HG03342 (cell line): ENCODE data around the gene OGG1.

ENCODE experiments used
- ATAC-seq: cut with Tn5 transposase; IDR thresholded peaks from one replicate; pipeline ENCODE4 v1.9.1; 2021; ENCODE audit warnings: mild to moderate bottlenecking, moderate library complexity; ENCODE audit not compliant: unreplicated experiment

Gene OGG1

GRCh38 chr3:9727041-9727595 lies 22.6 kb upstream of the OGG1 start:
- ATAC-seq, result peak; percentile 22

GRCh38 chr3:9727743-9728142 lies 22.0 kb upstream of the OGG1 start:
- ATAC-seq, result no peak

GRCh38 chr3:9729419-9729818 lies 20.3 kb upstream of the OGG1 start:
- no peak for ATAC-seq

GRCh38 chr3:9730657-9731205 lies 19.0 kb upstream of the OGG1 start:
- ATAC-seq, result peak; percentile 37

GRCh38 chr3:9731206-9732079 lies 18.3 kb upstream of the OGG1 start, which contains the start of gene BRPF1:
BRPF1 (plus strand) TSS chr3:9731735; CDS start chr3:9734141, 2,406 bp downstream.
- ATAC-seq, result peak; percentile 92

GRCh38 chr3:9732080-9732739 lies 17.5 kb upstream of the OGG1 start:
- peak; percentile 3 for ATAC-seq

GRCh38 chr3:9732740-9733115 lies 17.0 kb upstream of the OGG1 start:
- ATAC-seq, result no peak

GRCh38 chr3:9736831-9737230 lies 12.9 kb upstream of the OGG1 start:
- no peak for ATAC-seq

- no peak for ATAC-seq
Observed at GRCh38 chr3:9739181-9739580, 10.6 kb upstream of the OGG1 start.

- ATAC-seq, result no peak
Observed at GRCh38 chr3:9742560-9742959, 7.2 kb upstream of the OGG1 start.

GRCh38 chr3:9743548-9743947 lies 6.2 kb upstream of the OGG1 start:
- ATAC-seq, result no peak

GRCh38 chr3:9744162-9744561 lies 5.6 kb upstream of the OGG1 start:
- no peak for ATAC-seq

GRCh38 chr3:9745521-9745920 lies 4.2 kb upstream of the OGG1 start:
- ATAC-seq, result no peak

GRCh38 chr3:9746330-9746729 lies 3.4 kb upstream of the OGG1 start:
- ATAC-seq, result no peak

GRCh38 chr3:9747267-9747666 lies 2.5 kb upstream of the OGG1 start:
- no peak for ATAC-seq

- ATAC-seq, result no peak
Observed at GRCh38 chr3:9748031-9748430, 1.7 kb upstream of the OGG1 start.

- no peak for ATAC-seq
Observed at GRCh38 chr3:9749296-9749644, 482 bp upstream of the OGG1 start.

GRCh38 chr3:9750556-9751411 lies 1.0 kb downstream of the OGG1 start:
- ATAC-seq, result no peak

GRCh38 chr3:9754678-9755077 lies 4.9 kb downstream of the OGG1 start:
- ATAC-seq, result no peak

- ATAC-seq, result no peak
Observed at GRCh38 chr3:9757427-9757826, 7.7 kb downstream of the OGG1 start.
